Uterus (tissue), 2 donors: ENCODE results near the gene ZDHHC8.

Experiments
- CTCF ChIP-seq, 4 experiments: fragments of 200-600 bp in 2 of 4; fragments of 450-650 bp in 2 of 4; sonication (generic) in 2 of 4; IDR thresholded peaks; one replicate each; pipeline ENCODE4 v1.5.1; 2016 to 2019; ENCODE audit warnings: antibody characterized with exemption in 4 of 4, mild to moderate bottlenecking in 2 of 4, moderate library complexity in 1 of 4
- POLR2A ChIP-seq, 2 donors: fragments of 450-650 bp; IDR thresholded peaks; one replicate each; pipeline ENCODE4 v1.6.1; 2016; ENCODE audit warnings: antibody characterized with exemption in 2 of 2, mild to moderate bottlenecking in 1 of 2, moderate library complexity in 1 of 2

DNA sequence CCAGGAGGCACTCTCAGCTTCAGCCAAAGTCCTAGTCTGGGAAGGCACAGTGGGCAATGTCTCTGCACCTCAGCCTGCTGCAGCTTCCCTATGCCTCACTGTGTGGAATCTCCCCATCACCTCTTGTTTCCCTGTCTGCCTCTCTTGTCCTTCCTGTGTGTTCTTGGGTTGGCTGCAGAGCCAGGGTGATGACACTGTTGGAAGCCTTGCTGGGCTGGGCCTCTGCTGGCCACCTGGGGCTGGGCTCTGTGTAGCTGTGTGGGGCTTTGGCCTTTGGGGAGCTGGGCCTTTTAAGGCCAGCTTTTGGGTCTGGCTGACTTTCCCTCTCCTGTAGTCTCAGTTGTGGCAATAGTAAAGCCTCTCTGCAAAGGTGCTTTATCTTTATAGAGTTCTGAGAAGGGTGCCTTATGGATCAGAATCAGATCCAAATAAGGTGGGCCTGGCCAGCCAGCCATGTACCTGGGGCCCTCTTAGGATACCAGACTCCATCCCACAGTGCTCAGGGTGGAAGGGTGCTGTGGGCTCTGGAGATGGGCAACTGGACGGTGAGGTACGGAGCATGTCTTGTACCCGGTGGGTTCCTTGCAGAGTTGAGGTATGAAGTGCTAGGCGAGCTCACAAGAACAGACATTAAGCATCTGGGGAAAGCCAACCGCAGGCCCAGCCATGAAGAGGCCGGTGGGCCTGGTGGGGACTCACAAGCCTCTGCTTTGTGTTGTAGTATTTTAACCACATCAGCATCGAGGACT is 26.0 kb upstream of the ZDHHC8 start:
- TF ChIP-seq CTCF (IDR thresholded peaks at IDR 0.05), result no peak
- TF ChIP-seq POLR2A (IDR thresholded peaks at IDR 0.05), result no peak
